Kidney epithelial cell (primary cell): ENCODE measurements around the gene TPX2. TPM values are rescaled to one million over a fixed set of nuclear protein-coding genes. Genes with fewer than 3 reads are reported as not detected.

ENCODE experiments used
- DNase-seq: peaks from one replicate; pipeline ENCODE4 v3.0.0-alpha.2; 2010; ENCODE audit warnings: low read depth
- H3K27me3 ChIP-seq: 2 replicates; pipeline ENCODE4 v1.6.0; 2011; ENCODE audit warnings: low read length; ENCODE audit not compliant: control insufficient read depth, insufficient read depth
- H3K36me3 ChIP-seq: 2 replicates; pipeline ENCODE4 v1.5.1; 2011; ENCODE audit warnings: low read length; ENCODE audit not compliant: control insufficient read depth, insufficient read depth
- H3K4me3 ChIP-seq: 2 replicates; pipeline ENCODE4 v1.5.1; 2011; ENCODE audit warnings: low read depth, mild to moderate bottlenecking, control low read depth, low read length
- total RNA-seq: library from RNA; depleted of rRNA; stranded (reverse); fragments of >200 nt; gene quantifications from 2 replicates; pipeline ENCODE4 v1.2.3, GENCODE V29; 2015
- TF ChIP-seq, protein P1 (sequence below): IDR thresholded peaks from 2 replicates; pipeline ENCODE4 v1.5.1; 2011; ENCODE audit warnings: mild to moderate bottlenecking, moderate library complexity, low read length, control low read depth, inconsistent platforms; ENCODE audit not compliant: insufficient read depth, poor library complexity, severe bottlenecking

The TPX2 gene
- total RNA-seq, 1 donor from 2014 or later, result 16.1 TPM

DNA sequence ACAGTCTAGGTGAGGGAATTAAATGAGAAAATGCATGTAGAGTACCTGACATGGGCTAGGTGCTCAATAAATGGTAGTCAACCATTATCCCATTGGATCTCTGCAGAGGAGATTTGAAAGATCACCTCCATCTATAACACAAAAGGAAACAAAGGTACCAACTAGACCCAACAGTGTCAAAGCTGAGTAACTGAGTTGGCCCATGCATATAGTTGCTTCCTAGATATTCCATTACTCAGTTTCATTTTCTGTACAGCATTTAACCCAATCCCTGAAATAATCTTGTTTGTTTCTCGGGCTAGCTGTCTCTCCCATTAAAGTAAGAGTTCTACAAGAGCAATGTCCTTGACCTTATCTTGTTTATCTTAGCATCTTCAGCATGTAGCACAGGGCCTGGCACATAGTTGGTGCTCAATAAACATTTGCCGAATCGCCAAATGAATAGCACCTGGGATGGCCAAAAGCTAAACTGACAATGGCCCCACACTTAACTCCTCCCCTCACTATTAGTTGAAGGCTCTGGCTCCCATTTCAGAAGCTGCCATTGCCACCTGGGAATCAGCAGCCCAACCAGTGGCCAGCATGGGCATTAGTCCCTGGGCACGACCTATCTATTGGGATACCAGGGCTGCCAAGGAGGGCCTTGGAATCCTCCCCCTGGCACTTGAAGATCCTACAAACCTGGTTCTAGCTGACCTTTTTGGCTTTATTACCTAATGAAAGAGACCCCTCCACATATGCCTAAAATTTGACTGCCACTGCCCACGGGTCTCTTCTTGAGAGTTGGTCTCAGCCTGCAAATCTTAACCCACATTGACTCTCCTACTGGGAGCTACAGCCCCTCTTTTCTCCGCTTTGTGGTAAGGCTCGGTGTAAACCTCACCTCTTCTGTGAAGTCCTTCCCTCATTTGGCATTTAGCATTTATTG, 39.0 kb upstream of the TPX2 start:
- Histone ChIP-seq H3K27me3 (no peaks in the 10 kb centered on the region), H3K36me3 (peaks cover 6% of the 10 kb centered on the region), H3K4me3 (no peak overlapping the region)
- DNase-seq, result no peak
- TF ChIP-seq, protein P1, sequence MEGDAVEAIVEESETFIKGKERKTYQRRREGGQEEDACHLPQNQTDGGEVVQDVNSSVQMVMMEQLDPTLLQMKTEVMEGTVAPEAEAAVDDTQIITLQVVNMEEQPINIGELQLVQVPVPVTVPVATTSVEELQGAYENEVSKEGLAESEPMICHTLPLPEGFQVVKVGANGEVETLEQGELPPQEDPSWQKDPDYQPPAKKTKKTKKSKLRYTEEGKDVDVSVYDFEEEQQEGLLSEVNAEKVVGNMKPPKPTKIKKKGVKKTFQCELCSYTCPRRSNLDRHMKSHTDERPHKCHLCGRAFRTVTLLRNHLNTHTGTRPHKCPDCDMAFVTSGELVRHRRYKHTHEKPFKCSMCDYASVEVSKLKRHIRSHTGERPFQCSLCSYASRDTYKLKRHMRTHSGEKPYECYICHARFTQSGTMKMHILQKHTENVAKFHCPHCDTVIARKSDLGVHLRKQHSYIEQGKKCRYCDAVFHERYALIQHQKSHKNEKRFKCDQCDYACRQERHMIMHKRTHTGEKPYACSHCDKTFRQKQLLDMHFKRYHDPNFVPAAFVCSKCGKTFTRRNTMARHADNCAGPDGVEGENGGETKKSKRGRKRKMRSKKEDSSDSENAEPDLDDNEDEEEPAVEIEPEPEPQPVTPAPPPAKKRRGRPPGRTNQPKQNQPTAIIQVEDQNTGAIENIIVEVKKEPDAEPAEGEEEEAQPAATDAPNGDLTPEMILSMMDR, result no peak

DNA sequence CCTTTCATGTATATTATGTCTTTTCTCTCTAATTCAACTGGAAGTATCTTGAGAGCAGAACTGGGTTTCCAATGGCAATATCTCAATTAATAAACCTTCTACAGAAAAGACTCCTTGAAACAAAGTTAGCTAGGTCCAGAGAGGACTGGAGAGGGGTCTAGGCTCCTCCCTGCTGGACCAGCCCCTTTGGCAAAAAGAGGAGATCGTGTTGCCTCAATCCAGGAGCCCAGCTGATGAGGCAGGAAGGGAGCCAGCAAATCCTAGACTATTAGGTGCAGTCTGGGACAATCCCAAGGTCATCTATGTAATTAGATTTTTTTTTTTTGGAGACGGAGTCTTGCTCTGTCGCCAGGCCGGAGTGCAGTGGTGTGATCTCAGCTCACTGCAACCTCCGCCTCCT, 38.3 kb upstream of the TPX2 start:
- TF ChIP-seq, protein P1, result no peak
- no peaks in the 10 kb centered on the region for H3K27me3 ChIP-seq
- no peak for DNase-seq
- no peak overlapping the region for H3K4me3 ChIP-seq
- H3K36me3 ChIP-seq, result peaks cover 5% of the 10 kb centered on the region

DNA sequence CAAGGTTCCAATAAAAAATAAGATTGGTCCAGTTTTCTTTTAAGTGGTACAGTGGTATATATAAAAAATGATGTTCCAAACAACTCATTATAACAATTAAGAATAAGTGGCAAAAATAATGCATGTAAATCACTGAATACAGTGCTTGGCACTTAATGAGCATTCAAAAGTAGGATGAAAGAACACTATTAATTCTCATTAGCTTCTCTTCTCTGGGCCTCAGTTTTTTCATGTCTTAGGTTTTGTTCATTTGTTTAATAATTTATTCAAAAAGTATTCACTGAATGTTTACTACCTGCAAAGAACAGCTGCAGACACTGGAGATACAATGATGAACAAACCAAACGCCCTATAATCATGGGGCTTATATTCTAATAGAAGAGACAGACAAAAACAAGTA, 37.5 kb upstream of the TPX2 start:
- TF ChIP-seq, protein P1, result no peak

DNA sequence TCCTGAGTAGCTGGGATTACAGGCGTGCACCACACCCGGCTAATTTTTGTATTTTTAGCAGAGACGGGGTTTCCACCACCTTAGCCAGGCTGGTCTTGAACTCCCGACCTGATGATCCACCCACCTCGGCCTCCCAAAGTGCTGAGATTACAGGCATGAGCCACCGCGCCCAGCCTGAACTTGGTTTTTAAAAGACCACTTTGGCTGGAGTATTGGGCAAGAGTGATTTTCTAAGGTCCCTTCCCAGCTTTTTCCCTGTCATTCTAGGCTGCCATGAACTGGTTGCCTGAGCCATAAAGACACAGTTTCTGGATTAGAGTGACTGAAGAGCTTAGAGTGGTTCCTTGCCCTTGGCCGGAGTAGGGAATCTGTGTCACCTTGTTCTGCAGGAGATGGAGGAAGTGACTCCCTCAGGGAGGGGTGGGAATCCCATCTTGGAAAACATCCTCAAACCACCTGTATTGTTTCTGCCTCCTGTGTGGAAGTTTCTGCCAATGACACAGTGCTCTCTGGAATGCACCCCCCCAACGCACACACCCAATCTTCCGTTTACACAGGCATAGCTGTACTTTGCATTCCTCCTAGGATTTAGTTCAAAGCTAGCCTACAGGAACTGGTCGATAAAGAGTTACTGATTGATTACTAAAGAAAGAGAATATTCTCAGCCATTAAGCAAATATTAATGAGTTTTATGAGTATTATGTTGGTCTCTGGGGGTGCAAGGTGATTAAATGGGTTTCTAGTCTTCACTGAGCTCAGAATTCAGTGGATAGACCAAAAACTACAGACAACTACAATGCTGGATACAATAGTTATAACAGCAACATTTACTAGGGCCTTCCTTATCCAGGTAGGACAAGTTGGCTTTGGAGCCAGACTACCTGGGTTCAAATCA, 34.6 kb upstream of the TPX2 start:
- peaks cover 3% of the 10 kb centered on the region for H3K36me3 ChIP-seq
- no peak overlapping the region for H3K4me3 ChIP-seq

More for the DNA sequence above, 37.5 kb upstream of the TPX2 start:
- no peak overlapping the region for H3K4me3 ChIP-seq
- H3K27me3 ChIP-seq, result no peaks in the 10 kb centered on the region
- no peak for DNase-seq
- H3K36me3 ChIP-seq, result peaks cover 5% of the 10 kb centered on the region

DNA sequence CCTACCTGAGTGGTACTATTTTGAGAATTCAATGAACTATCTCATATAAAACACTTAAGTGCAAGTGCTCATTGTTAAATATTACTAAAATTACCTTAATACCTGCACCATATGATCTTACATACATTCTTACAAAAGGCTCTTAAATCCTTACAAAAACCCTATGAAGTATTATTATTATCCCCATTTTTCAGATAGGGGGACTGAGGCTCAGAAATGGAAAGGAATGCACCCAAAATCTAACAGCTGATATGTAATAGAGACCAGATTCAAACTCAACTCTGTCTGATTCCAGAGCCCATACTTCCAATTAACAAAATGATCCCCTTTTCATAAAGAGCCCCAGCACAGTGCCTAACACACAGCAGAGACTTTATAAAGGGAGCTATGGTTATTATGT, 33.9 kb upstream of the TPX2 start:
- DNase-seq, result no peak

More for the DNA sequence above, 34.6 kb upstream of the TPX2 start:
- DNase-seq, result peak; percentile 90
- TF ChIP-seq, protein P1, result no peak
- H3K27me3 ChIP-seq, result no peaks in the 10 kb centered on the region

More for the DNA sequence above, 33.9 kb upstream of the TPX2 start:
- Histone ChIP-seq H3K36me3 (peaks cover 2% of the 10 kb centered on the region), H3K27me3 (no peaks in the 10 kb centered on the region), H3K4me3 (no peak overlapping the region)
- TF ChIP-seq, protein P1, result no peak
